Measurements from ENCODE around the gene LY6G5C.

DNA sequence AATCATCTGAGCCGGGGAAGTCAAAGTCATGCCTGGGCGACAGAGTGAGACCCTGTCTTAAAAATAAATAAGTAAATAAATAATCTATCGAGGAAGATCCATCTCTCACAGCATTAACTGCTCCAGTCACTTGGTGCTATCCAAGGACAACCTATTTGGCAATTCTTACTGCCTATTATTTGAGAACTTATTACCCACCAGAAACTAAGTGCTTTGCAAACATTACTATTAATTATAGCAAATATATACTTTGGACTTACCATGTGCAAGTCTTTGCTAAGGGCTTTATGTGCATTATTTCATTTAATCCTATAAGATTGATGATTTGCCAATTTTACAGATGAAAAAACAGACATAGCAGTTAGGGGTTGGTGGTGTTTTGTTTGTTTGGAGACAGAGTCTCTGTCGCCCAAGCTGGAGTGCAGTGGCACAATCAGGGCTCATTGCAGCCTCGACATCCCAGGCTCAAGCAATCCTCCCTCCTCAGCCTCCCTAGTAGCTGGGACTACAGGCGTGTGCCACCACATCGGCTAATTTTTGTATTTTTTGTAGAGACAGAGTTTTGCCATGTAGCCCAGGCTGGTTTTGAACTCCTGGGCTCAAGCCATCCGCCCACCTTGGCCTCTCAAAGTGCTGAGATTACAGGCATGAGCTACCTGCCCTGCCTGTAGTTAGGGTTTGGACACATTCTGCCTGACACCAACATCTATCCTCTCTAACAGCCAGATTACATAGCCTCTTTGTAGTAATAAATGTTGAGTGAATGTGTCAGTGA is 26.1 kb downstream of the LY6G5C start:
- TF ChIP-seq EZH2 (IDR thresholded peaks at IDR 0.05; ENCODE audit: insufficient read depth, poor library complexity, severe bottlenecking) (no peak), EZH2phosphoT487 (IDR thresholded peaks at IDR 0.05; ENCODE audit: insufficient read depth, low read depth) (no peak)
